Prostate gland (tissue), 2 donors: ENCODE measurements around the gene SLC66A2. TPM values are rescaled to one million over a fixed set of nuclear protein-coding genes. Genes with fewer than 3 reads are reported as not detected.

Experiments
- DNase-seq: peaks from one replicate; pipeline ENCODE4 v3.0.0-alpha.2; 2019; ENCODE audit warnings: low spot score
- H3K27ac ChIP-seq, 2 donors: fragments of 200-600 bp; sonication (generic); 2 replicates each; pipeline ENCODE4 v1.5.1; 2017 to 2019
- H3K27me3 ChIP-seq: fragments of 200-600 bp; sonication (generic); replicated peaks from 2 replicates; pipeline ENCODE4 v1.5.1; 2019; ENCODE audit not compliant: insufficient read depth
- H3K36me3 ChIP-seq, 2 donors: fragments of 200-600 bp; sonication (generic); 1 replicate in 1 of 2; 2 replicates in 1 of 2; pipeline versions ENCODE4 v1.5.1 to v1.8.1; 2017 to 2019
- H3K4me1 ChIP-seq: fragments of 200-600 bp; sonication (generic); replicated peaks from 2 replicates; pipeline ENCODE4 v1.5.1; 2019
- H3K4me3 ChIP-seq, 2 donors: fragments of 200-600 bp; sonication (generic); 2 replicates each; pipeline ENCODE4 v1.5.1; 2017 to 2019
- H3K9me3 ChIP-seq: fragments of 200-600 bp; sonication (generic); 2 replicates; pipeline ENCODE4 v1.5.1; 2017
- POLR2A ChIP-seq: fragments of 450-650 bp; IDR thresholded peaks from one replicate; pipeline ENCODE4 v1.6.1; 2016; ENCODE audit warnings: antibody characterized with exemption, mild to moderate bottlenecking
- POLR2AphosphoS5 ChIP-seq: sonication (generic); formaldehyde crosslinking; IDR thresholded peaks from one replicate; pipeline ENCODE4 v1.6.1; 2017; ENCODE audit warnings: antibody characterized with exemption
- WGBS: methylation state at CpG from one replicate; pipeline ENCODE4 v1.1.5; 2018; 5-methylcytosine and 5-hydroxymethylcytosine counted together
- intact Hi-C: fragments of 100-400 bp; cut with DNase I; formaldehyde crosslinking; loops from one replicate; pipeline ENCODE4 v1.14.2; 2022
- total RNA-seq, 2 donors: library from RNA; depleted of rRNA; stranded (reverse); fragments of >200 nt; gene quantifications; one replicate each; pipeline ENCODE4 v1.1.0, GENCODE V29; 2016
- TF ChIP-seq, protein P1 (sequence below), 4 experiments: fragments of 200-600 bp in 2 of 4; fragments of 450-650 bp in 2 of 4; sonication (generic) in 2 of 4; IDR thresholded peaks; 1 replicate in 3 of 4; 2 replicates in 1 of 4; pipeline ENCODE4 v1.5.1; 2016 to 2019; ENCODE audit warnings: antibody characterized with exemption in 4 of 4, mild to moderate bottlenecking in 2 of 4, moderate library complexity in 2 of 4

The SLC66A2 gene
- total RNA-seq, 2 donors from 2014 or later = 37.6 to 74.1 TPM

DNA sequence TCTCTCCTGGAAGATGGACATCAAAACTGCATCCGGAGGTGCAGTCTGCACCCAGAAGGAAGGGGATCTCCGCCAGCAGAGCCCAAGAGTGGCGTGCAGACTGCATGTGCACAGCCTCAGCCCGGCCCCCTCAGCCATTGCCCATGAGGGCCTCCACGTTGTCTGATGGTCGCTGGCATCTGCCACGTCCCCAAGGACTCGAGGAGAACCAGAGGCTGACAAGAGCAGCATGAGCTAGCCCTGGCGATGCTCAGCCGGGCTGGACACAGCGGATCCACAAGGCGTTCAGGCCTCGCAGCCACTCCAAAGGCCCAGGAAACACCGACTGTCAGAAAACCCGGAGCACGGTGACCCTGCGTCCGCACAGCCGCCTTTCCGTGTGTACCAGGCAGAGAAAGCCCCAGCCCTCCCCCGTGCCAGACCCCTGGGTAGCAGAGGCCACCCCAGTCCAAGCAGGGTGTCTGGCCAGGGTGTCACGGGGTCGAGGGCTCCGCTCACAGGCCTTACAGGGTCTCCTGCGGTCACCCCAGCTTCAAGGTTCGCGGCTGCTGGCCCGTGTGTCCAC lies 48.3 kb downstream of the SLC66A2 start:
- no peaks in the 10 kb centered on the region for H3K9me3 ChIP-seq
- H3K36me3 ChIP-seq = no peaks in the 10 kb centered on the region
- intact Hi-C loops = no loop called here
- no peak overlapping the region for H3K27ac ChIP-seq
- no peak for TF ChIP-seq POLR2A
- TF ChIP-seq, protein P1, sequence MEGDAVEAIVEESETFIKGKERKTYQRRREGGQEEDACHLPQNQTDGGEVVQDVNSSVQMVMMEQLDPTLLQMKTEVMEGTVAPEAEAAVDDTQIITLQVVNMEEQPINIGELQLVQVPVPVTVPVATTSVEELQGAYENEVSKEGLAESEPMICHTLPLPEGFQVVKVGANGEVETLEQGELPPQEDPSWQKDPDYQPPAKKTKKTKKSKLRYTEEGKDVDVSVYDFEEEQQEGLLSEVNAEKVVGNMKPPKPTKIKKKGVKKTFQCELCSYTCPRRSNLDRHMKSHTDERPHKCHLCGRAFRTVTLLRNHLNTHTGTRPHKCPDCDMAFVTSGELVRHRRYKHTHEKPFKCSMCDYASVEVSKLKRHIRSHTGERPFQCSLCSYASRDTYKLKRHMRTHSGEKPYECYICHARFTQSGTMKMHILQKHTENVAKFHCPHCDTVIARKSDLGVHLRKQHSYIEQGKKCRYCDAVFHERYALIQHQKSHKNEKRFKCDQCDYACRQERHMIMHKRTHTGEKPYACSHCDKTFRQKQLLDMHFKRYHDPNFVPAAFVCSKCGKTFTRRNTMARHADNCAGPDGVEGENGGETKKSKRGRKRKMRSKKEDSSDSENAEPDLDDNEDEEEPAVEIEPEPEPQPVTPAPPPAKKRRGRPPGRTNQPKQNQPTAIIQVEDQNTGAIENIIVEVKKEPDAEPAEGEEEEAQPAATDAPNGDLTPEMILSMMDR (IDR thresholded peaks at IDR 0.05) = no peak
- no peak for TF ChIP-seq POLR2AphosphoS5
- WGBS = 93% methylated on average over 26 of the region's 28 CpGs
- DNase-seq = peak; percentile 3
- H3K27me3 ChIP-seq = no peaks in the 10 kb centered on the region
- H3K4me1 ChIP-seq = no peaks in the 10 kb centered on the region
- no peak overlapping the region for H3K4me3 ChIP-seq

DNA sequence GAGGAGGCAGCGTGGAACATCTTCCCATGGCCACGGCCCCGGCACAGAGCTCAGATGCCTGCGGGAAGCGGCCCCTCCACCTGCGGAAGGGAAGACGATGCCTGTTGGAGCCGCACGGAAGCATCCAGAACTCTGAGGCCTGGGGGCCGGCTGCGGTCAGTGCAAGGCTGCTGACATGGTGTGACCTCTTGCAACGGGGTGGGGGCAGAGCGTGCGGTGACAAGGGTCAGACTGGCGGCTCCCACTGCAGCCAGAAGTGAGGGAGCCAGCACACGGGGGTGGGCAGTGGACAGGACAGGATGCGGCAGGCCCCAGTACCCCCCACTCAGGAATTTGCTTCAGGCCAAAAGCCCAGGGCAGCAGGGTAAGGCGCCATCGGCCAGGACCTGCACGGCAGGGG lies 48.8 kb downstream of the SLC66A2 start:
- TF ChIP-seq, protein P1 (IDR thresholded peaks at IDR 0.05) = no peak
- TF ChIP-seq POLR2A = no peak
- no peak for TF ChIP-seq POLR2AphosphoS5
- Histone ChIP-seq H3K36me3 (no peaks in the 10 kb centered on the region), H3K27ac (no peak overlapping the region), H3K9me3 (no peaks in the 10 kb centered on the region), H3K4me3 (no peak overlapping the region), H3K4me1 (no peaks in the 10 kb centered on the region), H3K27me3 (no peaks in the 10 kb centered on the region)
- no peak for DNase-seq
- WGBS = 94% methylated on average over 20 of the region's 20 CpGs
- intact Hi-C loops = no loop called here

DNA sequence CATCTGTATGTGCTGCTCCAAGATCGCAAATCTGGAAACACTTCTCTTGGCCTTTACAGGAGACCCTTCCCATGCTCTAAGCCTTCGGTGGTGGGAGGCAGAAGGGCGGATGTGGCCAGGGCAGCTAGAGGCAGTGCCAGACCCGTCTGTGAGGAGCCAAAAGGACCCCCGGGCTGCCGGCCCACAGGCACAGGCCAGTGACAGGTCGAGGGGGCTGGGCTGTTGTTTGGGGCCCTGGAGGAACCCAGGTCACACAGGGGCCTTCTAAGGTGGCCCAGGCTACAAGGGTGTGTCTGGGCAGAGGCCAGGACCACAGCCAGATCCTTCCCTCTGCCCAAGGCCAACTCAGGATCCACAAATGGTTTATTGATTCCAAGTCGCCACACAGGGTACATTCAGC lies 49.4 kb downstream of the SLC66A2 start:
- DNase-seq = no peak
- intact Hi-C loops = no loop called here

DNA sequence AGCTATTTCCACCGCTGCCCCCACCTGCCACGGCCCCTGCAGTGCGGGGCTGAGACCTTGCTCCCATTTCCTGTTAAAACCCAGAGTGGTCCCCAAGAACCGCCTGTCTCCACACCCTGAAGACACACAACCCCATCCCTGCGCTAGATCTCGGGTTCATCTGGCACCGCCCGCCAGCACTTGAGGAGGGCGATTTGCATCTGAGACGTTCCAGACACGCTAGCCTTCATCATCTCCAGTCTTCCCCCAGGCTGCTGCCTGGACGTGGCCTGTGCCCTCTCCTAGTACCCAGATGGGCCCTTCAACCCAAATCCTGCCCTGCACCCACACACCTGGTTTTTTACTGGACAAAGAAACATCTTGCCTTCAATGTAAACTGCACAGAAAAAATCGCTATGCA lies 49.8 kb downstream of the SLC66A2 start:
- no peaks in the 10 kb centered on the region for H3K4me1 ChIP-seq
- H3K27me3 ChIP-seq = no peaks in the 10 kb centered on the region
- DNase-seq = no peak
- 95% methylated on average over 13 of the region's 13 CpGs for WGBS
- H3K27ac ChIP-seq = no peak overlapping the region
- H3K4me3 ChIP-seq = no peak overlapping the region
- H3K9me3 ChIP-seq = no peaks in the 10 kb centered on the region
- intact Hi-C loops = no loop called here
- TF ChIP-seq, protein P1 (IDR thresholded peaks at IDR 0.05) = no peak
- TF ChIP-seq POLR2AphosphoS5 = no peak
- no peak for TF ChIP-seq POLR2A
- no peaks in the 10 kb centered on the region for H3K36me3 ChIP-seq

More for the DNA sequence above, 49.4 kb downstream of the SLC66A2 start:
- TF ChIP-seq POLR2A (no peak), POLR2AphosphoS5 (no peak)
- TF ChIP-seq, protein P1 (IDR thresholded peaks at IDR 0.05) = no peak
- Histone ChIP-seq H3K36me3 (no peaks in the 10 kb centered on the region), H3K9me3 (no peaks in the 10 kb centered on the region), H3K4me3 (no peak overlapping the region), H3K4me1 (no peaks in the 10 kb centered on the region), H3K27ac (no peak overlapping the region), H3K27me3 (no peaks in the 10 kb centered on the region)
- WGBS = 89% methylated on average over 8 of the region's 8 CpGs
